GM12872 (cell line): ENCODE data around the gene CTBP1.

Experiments used
- TF ChIP-seq, protein P1 (sequence below): IDR thresholded peaks from 3 replicates; pipeline ENCODE4 v1.5.1; 2011; ENCODE audit warnings: low read depth, mild to moderate bottlenecking, low read length, moderate library complexity; ENCODE audit not compliant: insufficient read depth

Gene CTBP1

DNA sequence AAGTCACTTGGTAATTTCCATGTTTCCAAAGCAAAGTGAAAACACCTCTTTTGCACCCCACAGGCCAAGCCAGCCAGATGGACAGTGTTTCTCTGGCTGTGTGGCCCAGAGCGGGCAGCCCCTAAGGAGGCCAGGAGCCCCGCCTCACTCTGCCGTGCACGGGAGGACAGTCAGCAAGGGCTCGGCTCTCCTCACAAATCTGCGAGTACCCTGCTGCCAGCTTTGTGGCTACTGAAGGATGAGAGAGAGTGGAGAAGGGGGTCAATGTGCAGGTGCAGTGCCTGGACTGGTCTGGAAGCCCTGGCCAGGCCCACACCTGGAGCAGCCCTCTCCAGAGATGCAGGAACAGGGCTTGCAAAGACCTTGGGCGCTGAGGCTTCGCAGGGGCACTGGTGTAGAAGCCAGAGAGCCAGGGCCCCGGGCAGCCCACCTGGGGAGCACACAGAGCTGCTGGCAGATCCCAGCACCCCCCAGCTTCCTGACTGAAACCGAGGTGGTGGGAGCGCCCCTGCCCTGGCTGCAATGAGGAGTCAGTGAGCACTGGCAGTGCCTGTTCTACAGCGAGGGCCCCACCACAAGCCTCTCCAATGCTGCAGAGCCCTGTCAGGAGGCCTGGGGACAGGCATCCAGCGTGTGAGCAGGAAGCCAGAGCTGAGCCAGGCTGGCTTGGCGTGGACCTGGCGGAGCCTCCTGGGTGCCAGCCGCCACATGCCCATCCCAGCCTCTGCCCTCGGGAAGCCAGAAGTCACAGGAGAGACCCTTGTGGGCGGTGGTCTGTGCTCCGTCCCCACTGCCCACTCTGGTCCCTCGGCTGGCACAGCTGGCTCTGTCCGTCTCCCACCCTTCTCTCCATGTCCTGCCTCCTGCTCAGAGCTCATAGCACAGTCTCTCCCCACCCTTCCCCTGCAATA is 80.5 kb downstream of the CTBP1 start:
- TF ChIP-seq, protein P1, sequence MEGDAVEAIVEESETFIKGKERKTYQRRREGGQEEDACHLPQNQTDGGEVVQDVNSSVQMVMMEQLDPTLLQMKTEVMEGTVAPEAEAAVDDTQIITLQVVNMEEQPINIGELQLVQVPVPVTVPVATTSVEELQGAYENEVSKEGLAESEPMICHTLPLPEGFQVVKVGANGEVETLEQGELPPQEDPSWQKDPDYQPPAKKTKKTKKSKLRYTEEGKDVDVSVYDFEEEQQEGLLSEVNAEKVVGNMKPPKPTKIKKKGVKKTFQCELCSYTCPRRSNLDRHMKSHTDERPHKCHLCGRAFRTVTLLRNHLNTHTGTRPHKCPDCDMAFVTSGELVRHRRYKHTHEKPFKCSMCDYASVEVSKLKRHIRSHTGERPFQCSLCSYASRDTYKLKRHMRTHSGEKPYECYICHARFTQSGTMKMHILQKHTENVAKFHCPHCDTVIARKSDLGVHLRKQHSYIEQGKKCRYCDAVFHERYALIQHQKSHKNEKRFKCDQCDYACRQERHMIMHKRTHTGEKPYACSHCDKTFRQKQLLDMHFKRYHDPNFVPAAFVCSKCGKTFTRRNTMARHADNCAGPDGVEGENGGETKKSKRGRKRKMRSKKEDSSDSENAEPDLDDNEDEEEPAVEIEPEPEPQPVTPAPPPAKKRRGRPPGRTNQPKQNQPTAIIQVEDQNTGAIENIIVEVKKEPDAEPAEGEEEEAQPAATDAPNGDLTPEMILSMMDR, result no peak

DNA sequence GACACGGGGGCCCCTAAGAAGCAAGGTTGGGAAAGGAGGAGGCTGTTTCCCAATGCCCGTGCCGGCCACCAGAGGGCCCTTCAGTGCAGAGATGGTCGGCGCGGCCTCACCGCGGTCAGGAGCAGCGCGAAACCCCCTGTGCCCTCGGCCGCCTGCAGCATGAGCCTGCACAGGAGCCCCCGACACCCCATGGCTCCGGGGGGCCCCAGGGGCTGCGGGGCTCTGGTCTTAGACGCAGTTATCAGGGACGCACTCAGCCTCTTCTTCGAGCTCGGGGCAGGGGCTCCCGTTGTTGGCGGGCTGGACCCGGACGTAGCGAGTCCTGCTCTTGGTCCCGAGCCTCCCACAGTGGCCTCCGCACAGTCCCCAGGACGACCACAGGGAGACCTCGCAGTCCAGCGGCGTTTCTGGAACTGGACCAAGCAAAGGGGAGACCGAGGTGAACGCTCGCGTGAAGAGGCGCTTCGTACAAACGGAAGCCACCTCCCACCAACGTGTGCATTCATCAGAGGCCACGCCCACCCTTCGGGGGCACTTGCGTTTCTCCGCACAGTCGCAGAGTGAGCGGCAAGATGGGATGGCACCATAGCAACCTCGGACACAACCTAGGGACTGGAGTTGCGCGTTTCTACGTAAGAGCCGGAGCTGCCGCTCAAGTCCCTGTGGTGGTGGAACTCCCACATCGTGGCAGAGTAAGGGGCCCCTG is 81.5 kb downstream of the CTBP1 start:
- TF ChIP-seq, protein P1, result peak; percentile 95

DNA sequence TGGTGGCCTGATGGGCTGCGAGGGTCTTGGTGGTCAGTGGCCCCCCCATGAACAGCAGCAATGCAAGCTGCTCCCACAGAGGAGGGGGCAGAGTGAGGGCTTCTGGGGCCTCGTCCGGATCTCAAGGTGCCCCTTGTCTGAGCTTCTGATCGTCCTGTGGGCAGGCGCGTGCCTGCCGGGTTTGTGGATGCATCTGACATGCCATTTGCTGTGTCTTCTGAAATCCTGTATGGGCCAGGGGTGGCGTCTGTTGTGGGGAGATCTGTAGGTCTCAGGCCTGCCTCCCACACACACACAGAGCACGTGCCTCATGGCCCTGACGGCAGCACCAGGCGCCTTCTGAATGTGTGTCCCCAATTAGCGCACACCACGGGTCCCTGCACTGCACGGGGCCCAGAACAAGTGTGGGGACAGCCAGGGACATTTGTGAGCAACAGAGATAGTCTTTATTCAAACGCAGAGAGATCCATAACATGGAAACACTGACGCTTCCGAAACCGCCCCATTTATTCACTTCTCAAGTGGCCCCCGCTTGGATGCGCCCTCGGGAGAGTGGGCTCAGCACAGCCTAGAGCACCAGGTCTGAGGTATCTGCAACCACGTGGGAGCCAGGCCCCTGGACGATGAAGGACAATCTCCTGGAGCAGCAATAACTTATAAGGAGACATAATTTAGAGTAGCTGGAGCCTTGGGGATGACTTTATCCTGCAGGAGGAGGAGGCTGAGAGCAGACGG is 82.3 kb downstream of the CTBP1 start:
- TF ChIP-seq, protein P1, result no peak

DNA sequence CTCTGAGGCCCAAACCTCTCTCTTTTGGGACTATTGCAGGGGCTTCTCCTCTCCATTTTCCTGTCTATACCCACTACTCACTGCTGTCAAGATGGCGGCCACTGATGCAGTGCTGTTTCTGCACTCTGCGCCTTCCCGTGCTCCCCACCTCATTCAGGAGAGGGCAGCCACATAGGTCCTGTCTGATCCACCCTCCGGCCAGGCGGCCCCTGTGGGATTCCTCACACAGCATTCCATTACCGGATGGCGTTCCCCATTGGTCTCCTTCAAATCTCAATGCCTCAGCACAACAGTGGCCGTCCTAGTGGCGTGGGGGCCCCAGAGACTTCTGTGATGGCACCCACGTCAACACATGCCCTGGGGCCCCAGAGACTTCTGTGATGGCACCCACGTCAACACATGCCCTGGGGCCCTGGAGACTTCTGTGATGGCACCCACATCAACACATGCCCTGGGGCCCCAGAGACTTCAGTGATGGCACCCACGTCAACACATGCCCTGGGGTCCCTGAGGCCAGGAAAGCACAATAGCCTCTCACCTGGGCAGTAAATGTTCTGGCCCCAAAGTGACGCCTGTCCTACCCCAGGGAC is 83.9 kb downstream of the CTBP1 start:
- TF ChIP-seq, protein P1, result no peak

DNA sequence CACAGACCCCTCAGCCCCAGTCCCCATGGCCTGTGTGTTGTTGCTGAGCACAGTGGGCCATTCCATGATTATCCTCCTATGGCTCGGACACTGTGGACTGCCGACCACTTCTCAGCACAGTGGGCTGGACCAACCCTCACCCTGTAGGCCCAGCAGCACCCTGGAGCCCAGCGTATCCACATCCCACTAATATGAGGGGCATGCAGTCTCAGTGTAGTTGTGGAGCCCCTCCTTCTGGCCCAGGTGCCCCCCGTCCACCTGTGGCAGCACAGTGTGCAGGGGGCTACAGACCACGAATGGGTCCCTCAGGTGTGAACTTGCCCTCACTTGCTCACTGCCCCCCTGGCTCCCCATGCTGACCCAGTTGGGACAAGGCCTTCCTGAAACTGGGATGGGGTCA is 84.5 kb downstream of the CTBP1 start:
- TF ChIP-seq, protein P1, result no peak

DNA sequence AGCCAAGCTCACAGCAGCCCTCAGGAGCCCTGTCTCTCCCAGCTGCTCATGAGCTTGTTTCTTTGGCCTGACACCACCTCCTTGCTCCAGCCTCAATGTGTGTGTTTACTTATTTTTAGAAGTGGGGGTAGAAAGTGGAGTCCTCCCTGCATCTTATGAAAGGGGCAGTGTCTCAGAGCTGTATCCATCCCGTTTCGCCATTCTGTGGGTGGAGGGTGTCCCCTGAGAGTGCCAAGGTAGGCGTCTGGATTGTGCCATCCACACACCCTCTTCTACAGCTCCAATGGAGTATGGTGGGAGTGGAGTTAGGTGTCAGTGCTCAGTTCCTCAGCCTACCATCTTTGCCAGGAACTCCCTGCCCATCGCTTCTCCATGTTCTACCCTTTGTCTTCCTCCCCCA is 84.9 kb downstream of the CTBP1 start:
- TF ChIP-seq, protein P1, result no peak
